ENCODE results near the gene CEP57L1.
"Not testable (repeated sequence)": the region's sequence is repeated elsewhere in the genome, so short reads cannot be mapped to it uniquely, and the experiment has no call there.

The CEP57L1 gene

DNA sequence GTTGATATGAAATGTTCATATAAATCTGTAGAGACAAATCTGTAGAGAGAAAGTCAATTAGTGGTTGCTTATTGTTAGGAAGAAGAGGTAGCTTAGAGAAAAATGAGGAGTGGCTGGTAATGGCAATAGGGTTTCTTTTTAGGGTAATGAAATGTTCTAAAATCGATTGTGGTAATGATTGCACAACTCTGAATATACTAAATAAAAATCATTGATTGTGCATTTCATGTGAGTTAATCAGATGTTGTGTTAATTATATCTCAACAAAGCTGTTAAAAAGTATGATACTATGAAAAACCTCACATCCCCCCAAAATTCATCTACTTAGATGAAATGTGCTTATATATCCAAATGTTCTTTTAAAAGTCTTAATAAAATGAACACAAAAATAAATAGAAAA, 84.2 kb downstream of the CEP57L1 start:
- DNase-seq, result no peak

DNA sequence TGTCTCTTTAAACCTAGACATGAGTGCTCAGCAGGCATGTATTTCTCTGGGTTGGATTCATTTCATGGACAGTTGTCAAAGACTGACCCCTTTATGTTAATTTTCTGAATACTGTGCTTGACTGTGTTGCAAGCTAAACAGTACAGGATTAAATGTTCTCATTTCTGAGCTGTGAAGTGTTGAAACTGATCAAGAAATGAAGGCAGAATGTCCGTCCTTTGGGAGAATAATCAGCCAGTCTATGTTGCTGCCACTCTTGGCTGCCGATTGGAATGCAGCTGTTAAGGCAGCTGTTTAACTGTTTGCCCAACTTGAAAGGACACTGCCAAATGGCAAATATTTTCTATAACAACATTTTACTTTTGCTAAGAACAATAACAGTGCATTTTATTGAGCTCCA, 87.3 kb downstream of the CEP57L1 start:
- no peak for DNase-seq

DNA sequence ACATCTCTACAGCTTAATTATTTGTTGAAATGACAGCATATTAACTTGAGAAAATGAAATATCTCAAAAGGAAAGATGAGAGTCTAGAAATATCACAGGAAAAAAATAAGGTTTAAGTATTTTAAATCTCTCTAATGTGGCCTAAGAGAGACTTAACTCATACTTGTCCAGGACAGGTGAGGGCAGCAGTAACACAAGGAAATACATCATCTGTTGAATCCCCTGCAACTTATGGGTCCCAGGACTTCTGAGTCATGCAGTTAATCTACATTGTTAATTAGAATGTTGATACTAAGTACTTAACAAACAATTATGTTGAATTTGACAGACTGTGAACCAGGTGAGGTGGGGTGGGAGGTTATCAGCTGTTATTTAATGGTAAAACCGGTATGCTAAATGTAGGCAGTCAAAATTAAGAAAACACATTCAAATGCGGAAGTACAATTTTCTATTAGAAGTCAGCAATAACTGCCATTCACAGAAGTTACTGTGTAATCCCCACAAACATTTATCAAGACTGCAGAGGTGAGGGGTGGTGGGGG, 87.9 kb downstream of the CEP57L1 start:
- DNase-seq, result no peak

DNA sequence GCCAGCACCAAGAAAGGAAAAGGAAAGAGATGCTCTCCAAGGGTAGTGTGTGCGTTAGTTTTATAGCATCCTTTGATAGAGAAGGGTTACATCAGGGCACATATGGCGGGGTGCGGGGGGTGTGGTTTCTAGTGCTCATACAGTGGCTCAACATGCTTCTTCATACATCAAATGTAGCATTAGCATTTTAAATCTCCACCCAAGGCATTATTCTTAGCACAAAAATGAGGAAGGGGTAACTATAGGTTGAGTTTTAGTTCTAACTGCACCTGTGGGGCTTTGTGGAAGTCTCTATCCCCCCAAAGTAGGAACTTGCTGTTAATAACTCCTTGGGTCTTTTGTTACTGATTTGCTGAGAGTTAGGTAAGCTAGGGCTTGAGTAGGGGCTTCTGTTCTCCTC, 89.3 kb downstream of the CEP57L1 start:
- no peak for DNase-seq

DNA sequence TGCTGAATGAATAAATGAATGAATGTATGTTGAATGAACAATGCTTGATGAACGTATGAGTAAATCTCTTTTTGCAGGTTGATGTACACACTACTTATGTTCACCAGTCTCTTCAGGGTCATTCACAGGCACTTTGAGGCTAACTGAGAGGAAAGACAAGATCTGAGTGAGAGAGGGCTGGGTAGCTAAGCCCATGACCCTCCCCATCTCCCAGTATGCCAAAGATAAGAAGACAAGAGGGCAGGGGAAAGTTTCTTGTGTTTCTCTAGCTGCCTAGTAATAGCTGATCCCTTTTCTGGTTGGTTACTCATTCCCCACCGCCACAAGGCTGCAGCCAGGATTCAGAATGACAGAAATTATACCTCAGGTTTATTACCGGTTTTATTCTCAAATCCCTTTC, 90.7 kb downstream of the CEP57L1 start:
- no peak for DNase-seq

DNA sequence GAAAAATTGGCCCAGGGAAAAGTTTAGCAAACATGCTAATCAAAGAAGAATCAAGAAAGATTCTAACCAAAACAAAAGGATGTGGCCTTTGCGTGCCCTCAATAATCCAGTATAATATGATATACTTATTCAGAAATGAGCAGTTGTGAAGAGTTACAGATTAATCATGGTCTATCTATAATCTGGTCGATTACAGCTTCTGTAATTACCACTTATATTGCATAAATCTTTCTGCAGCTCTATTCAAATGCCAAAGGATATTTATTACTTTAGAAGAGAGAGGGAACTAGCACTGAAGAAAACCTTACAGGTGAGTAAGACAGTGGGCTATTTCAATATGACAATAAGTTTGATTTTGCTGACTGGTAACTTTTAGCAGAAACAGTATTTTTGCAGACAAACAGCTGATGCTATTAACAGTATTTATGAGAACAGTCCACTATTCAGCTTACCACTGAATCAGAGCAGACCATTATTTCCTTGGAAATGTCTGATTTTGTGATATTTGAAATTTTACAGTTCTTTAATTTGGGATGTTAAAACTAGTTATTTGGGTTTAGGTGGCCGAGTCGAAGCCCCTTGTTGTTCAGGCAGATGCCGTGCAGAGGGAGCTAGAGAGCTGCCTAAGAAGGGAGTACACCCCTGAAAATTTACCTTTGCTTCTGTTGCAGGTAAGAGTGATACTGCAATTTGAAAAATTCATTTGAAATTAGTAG, 92.2 kb downstream of the CEP57L1 start:
- peak; percentile 63 for DNase-seq

DNA sequence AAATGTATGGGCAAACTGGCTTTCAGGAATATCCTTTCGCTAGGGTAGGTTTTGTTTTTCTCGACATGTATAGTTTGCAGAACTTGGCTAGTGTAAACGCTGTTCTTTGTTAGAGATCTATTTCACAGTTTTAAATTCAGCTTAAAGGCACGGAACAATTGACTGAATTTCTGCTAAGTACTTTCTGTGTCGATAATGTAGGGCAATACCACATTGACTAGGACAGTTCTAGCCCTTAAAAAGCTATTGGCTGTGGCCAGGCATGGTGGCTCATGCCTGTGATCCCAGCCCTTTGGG, 92.8 kb downstream of the CEP57L1 start:
- no peak for DNase-seq

DNA sequence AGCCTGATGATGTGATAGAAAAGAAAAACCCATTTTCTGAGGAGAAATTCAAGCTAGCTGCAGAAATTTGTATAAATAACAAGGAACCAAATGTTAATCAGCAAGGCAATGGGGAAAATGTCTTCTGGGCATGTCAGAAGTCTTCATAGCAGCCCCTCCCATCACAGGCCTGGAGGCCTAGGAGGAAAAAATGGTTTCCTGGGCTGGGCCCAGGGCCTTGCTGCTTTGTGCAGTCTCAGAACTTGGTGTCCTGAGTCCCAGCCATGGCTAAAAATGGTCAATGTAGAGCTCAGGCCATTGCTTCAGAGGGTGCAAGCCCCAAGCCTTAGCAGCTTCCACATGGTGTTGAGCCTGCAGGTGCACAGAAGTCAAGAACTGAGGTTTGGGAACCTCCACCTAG, 96.1 kb downstream of the CEP57L1 start:
- not testable (repeated sequence) for DNase-seq

DNA sequence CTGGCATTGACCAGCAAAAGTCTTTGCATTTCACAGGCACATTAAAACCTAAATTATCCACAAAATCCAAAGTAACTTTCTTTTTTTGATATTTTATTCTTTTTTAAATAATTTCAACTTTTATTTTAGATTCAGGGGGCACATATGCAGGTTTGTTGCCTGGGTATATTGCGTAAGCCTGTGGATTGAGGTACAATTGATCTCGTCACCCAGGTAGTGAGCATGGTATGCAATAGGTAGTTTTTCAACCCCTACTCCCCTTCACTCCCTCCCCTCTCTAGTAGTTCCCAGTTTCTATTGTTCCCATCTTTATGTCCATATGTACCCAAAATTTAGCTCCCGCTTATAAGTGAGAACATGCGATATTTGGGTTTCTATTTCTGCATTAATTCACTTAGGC, 97.6 kb downstream of the CEP57L1 start:
- no peak for DNase-seq

DNA sequence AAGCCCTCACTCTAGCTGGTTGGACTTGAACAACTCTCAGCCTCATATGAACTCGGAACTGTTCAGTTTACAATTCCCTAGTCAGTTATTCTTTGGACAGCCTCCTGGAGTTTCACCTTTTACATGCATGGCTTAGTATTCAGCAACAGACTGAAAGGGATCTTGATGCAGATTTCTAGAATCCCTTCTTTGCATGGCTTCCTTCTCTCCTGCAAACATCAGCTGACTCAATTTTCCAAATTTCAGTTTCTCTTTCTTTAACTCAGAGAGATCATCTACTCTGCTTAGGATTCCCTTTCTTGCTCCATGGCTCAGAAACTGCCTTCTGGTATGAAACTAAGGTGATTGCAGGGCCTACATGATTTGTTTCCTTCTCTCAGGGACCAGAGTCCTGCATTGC, 99.6 kb downstream of the CEP57L1 start:
- no peak for DNase-seq

DNA sequence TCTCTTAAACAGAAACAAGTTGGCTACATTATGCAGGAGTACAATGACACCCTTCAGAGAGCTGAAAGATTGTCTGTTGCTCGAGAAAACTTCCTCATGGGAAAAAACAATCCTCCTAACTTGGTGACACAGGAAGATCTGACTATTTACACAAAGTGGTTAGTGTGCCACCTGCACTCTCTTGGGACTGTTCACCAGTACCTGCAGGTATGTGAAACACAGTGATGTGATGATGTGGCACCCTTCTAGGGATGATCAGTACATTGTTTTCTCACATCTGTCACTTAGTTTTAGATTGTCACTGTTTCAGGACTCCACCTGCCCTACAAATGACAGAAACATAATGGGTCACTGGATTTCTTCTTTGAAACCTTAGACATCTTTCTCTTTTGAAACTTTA, 101.8 kb downstream of the CEP57L1 start:
- no peak for DNase-seq

DNA sequence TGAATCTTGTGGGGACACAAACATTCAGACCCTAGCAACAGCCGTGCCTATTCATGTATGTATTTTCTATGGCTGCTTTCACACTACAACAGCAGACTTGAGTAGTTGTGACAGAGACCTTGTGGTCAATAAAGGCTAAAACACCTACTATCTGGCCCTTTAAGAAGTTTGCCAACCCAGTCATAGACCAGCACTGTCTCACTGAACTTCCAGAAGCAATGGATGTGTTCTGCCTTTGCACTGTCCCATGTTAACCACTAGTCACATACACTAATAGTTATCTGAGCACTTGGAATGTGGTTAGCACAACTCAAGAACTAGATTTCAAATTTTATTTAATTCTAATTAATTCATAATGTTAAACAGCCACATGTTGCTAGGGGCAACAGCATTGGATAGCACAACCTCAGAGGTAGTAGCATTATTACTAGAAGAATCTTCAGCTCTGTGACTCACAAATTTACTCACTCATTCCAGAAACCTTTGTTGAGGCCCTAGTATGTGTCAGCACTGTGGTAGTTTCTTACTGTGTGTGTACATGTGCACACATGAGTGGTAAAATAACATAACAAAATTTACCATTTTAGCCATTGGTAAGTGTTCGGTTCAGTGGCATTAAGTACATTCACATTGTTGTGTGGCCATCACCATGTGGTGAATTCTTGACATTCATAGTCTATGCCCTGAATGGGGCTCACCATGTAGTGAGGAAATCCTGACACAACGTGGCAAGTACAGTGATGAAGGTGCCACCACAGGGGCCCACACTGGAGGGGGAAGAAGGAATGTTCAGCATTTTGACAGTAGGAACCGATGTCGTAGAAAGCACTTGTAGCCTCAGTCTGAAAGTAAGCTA, 107.3 kb downstream of the CEP57L1 start:
- DNase-seq, result no peak

DNA sequence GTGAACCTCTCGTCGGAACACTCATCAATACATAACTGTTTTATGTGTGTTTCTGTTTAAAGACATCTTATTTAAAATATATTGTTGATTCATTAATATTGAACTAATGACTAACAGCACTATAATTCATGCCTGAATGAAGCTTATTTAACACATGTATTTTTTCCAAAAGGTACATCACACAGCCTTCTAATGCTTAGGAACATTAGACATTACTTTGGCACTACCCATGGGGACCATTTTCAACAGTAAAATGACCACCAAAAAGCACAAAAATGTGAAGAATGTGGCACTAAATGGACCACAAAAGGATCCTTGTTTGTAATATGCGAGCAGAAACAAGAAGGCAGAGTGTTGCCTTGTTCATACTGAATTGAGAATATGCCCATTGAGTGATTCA, 109.2 kb downstream of the CEP57L1 start:
- no peak for DNase-seq

DNA sequence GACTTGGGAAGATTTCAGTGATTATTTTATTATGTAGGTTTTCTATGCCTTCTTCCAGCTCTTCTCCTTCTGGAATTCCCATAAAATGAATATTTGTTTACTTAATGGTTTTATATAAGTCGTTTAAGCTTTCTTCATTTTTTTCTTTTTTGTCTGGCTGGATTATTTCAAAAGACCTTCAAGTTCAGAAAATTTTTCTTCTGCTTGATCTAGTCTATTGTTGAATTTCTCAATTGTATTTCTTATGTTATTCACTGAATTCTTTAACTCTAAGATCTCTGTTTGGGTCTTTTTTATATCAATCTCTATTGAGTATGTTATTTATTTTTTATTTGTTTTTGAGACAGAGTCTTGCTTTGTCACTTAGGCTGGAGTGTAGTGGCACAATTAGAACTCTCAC, 117.4 kb downstream of the CEP57L1 start:
- no peak for DNase-seq

All from stimulated activated CD4-positive, alpha-beta T cell treated with anti-CD3 and anti-CD28 coated beads, Interleukin-4, amount 100 ng/mL, for 1 hour (primary cell).